ENCODE measurements around the gene ZNF692.

Gene ZNF692

DNA sequence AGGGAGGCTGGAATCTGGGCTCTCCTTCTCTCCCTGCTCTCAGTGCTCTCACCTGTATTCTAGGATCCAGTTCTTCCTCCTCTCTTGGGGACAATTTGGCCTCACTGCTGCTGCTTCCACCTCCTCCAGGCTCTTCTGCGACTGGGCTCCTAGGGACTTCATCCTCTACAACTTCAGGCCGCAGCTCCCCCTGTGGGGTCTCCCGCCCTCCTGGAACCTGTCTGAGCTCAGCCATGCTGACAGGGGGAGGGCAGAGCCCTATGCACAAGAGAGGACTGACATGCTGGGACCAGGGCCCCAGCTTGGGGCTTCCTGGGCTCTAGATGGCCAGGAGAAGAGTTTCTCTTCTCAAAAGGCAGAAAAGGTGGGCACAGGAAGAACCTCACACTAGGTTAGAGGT is 34.2 kb downstream of the ZNF692 start:
- H3K36me3 ChIP-seq: peaks cover 0 to 27% (median 7%) of the 10 kb centered on the region in 3 donors
- intact Hi-C loops (cut with DNase I; ENCODE audit: low total_unique reads): no loop called here
- DNase-seq: peak in 1 of 2 donors; percentile 52
- no peaks in the 10 kb centered on the region for H3K9me3 ChIP-seq
- TF ChIP-seq, protein P1, sequence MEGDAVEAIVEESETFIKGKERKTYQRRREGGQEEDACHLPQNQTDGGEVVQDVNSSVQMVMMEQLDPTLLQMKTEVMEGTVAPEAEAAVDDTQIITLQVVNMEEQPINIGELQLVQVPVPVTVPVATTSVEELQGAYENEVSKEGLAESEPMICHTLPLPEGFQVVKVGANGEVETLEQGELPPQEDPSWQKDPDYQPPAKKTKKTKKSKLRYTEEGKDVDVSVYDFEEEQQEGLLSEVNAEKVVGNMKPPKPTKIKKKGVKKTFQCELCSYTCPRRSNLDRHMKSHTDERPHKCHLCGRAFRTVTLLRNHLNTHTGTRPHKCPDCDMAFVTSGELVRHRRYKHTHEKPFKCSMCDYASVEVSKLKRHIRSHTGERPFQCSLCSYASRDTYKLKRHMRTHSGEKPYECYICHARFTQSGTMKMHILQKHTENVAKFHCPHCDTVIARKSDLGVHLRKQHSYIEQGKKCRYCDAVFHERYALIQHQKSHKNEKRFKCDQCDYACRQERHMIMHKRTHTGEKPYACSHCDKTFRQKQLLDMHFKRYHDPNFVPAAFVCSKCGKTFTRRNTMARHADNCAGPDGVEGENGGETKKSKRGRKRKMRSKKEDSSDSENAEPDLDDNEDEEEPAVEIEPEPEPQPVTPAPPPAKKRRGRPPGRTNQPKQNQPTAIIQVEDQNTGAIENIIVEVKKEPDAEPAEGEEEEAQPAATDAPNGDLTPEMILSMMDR (IDR thresholded peaks at IDR 0.05): no peak
- H3K4me3 ChIP-seq: peak overlapping the region; percentile 85 to 97
- H3K4me1 ChIP-seq: peaks cover 0 to 65% (median 51%) of the 10 kb centered on the region in 4 donors
- H3K27ac ChIP-seq: peak overlapping the region; percentile 83 to 91
- no peaks in the 10 kb centered on the region for H3K27me3 ChIP-seq

DNA sequence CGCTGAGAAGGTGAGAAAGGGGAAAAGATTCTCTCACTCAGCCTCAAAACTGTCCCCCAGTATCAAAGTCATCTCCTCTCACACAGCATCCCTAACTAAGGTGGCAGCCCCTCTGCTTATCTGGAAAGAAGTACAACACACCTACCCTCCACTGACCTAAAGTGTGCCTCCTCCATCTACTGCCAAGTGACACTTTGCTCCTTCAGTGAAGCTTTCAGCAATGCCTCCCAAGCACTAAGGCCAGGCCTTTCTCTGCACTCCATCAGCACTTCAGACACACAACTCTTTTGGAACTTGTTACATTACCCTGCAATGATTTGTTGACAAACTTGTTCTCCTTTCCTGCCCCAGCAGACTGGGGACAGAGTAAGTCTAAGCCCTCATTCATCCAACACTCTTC is 34.6 kb downstream of the ZNF692 start:
- TF ChIP-seq, protein P1 (IDR thresholded peaks at IDR 0.05): no peak
- peak overlapping the region; percentile 85 to 97 for H3K4me3 ChIP-seq
- peaks cover 0 to 27% (median 7%) of the 10 kb centered on the region in 3 donors for H3K36me3 ChIP-seq
- peak in 1 of 2 donors; percentile 31 for DNase-seq
- H3K4me1 ChIP-seq: peaks cover 0 to 69% (median 51%) of the 10 kb centered on the region in 4 donors
- intact Hi-C loops (cut with DNase I; ENCODE audit: low total_unique reads): no loop called here
- H3K27me3 ChIP-seq: no peaks in the 10 kb centered on the region
- H3K9me3 ChIP-seq: no peaks in the 10 kb centered on the region
- H3K27ac ChIP-seq: peak overlapping the region in 1 of 2 donors; percentile 91

DNA sequence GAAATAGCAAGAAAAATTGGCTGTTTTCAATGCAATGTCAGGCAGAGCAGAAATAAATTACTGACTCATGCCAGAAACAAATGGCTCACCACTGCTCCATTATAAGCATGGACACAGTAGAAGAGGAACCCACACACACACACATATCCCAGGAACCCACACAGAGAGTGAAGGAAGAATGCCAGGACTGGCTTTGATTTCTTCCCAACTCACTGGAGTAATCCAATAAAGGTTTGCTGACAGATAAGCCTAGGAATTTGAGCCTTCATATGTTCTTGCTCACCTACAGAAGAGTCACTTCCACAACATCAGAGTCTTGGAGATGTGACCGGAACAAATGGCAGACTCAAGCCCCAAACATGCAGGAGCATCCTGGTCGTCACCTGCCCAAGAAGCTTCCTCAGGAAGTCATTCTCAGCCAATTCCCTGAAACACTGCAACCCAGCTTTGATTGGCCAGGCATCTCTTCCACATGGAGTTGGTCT is 35.3 kb downstream of the ZNF692 start:
- H3K27me3 ChIP-seq: no peaks in the 10 kb centered on the region
- no peak for DNase-seq
- no peaks in the 10 kb centered on the region for H3K9me3 ChIP-seq
- TF ChIP-seq, protein P1 (IDR thresholded peaks at IDR 0.05): no peak
- no peak overlapping the region for H3K27ac ChIP-seq
- H3K36me3 ChIP-seq: peaks cover 0 to 33% (median 11%) of the 10 kb centered on the region in 3 donors
- intact Hi-C loops (cut with DNase I; ENCODE audit: low total_unique reads): no loop called here
- peaks cover 0 to 76% (median 55%) of the 10 kb centered on the region in 4 donors for H3K4me1 ChIP-seq
- peak overlapping the region in 1 of 2 donors; percentile 85 for H3K4me3 ChIP-seq

GRCh38 chr1:248822148-248823032 is 36.5 kb downstream of the ZNF692 start:
- H3K36me3 ChIP-seq: peaks cover 0 to 35% (median 14%) of the 10 kb centered on the region in 3 donors
- peak overlapping the region in 1 of 2 donors; percentile 85 for H3K4me3 ChIP-seq
- H3K27ac ChIP-seq: no peak overlapping the region
- peaks cover 0 to 78% (median 57%) of the 10 kb centered on the region in 4 donors for H3K4me1 ChIP-seq
- intact Hi-C loops (cut with DNase I; ENCODE audit: low total_unique reads): no loop called here
- DNase-seq: peak in 1 of 2 donors; percentile 50
- TF ChIP-seq, protein P1 (IDR thresholded peaks at IDR 0.05): no peak
- no peaks in the 10 kb centered on the region for H3K9me3 ChIP-seq
- H3K27me3 ChIP-seq: no peaks in the 10 kb centered on the region

- Histone ChIP-seq H3K36me3 (peaks cover 4 to 43% (median 21%) of the 10 kb centered on the region in 3 donors), H3K4me1 (peaks cover 0 to 71% (median 53%) of the 10 kb centered on the region in 4 donors), H3K27ac (peak overlapping the region in 1 of 2 donors; percentile 17), H3K9me3 (no peaks in the 10 kb centered on the region), H3K27me3 (no peaks in the 10 kb centered on the region), H3K4me3 (no peak overlapping the region)
- TF ChIP-seq, protein P1 (IDR thresholded peaks at IDR 0.05): no peak
- intact Hi-C loops (cut with DNase I; ENCODE audit: low total_unique reads): no loop called here
- DNase-seq: peak in 1 of 2 donors; percentile 20
Observed at GRCh38 chr1:248821641-248822040, 37.2 kb downstream of the ZNF692 start.

Measured in tibial artery (tissue), 4 donors.